Hematopoietic multipotent progenitor cell treated with erythropoietin and hydrocortisone succinate and interleukin-3 and kit ligand, for 4 days (in vitro differentiated cells): Measurements from ENCODE around the gene CSNK1A1L.
"Not testable (repeated sequence)": the region's sequence is repeated elsewhere in the genome, so short reads cannot be mapped to it uniquely, and the experiment has no call there.

ENCODE experiments used
- DNase-seq: peaks from one replicate; pipeline ENCODE4 v3.0.0-alpha.2; 2015

The CSNK1A1L gene

DNA sequence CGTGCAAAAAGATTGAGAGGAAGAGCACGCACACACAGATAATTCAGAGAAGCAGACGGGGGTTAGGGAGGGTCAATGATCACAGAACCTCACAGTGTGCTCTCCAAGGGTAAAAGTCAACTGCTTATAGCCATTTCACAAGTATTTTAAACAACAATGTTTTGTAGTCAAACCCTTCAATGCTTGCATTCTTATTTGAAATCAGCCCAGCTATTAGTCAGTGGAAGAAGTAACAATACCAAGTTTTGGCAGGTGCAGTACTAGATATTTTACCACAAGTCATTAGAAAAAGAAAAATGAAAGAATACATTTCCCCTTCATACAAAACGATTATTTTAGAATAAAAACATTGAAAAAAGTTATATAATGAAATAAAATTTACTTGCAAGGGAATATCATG, 2.6 kb downstream of the CSNK1A1L start:
- DNase-seq, result no peak

GRCh38 chr13:37101201-37101600, 4.3 kb downstream of the CSNK1A1L start:
- no peak for DNase-seq

DNA sequence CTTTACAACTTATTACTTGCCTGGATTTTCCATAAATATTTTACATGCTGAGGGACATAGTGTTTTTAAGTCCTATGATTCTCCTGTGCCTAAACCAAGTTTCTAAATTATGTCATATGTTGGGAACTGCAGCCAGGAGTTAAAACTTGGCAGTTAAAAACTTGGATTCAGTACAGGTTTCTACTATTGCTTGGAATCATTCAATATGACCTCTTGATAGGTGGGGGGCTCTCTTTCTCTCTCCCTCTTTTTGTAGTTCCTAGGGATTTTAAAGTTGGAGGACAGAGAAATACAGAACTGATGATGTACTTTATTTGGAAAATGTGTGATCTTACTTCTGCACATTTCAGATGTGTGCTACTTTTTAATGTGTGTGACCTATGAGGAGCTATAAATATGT, 4.7 kb downstream of the CSNK1A1L start:
- no peak for DNase-seq

GRCh38 chr13:37097076-37097475, 8.4 kb downstream of the CSNK1A1L start:
- DNase-seq, result no peak

- no peak for DNase-seq
Measured at GRCh38 chr13:37094840-37095239, 10.6 kb downstream of the CSNK1A1L start.

GRCh38 chr13:37094099-37094498, 11.4 kb downstream of the CSNK1A1L start:
- no peak for DNase-seq

- no peak for DNase-seq
Measured at GRCh38 chr13:37091835-37092234, 13.6 kb downstream of the CSNK1A1L start.

- no peak for DNase-seq
Measured at GRCh38 chr13:37090912-37091311, 14.6 kb downstream of the CSNK1A1L start.

- DNase-seq, result no peak
Measured at GRCh38 chr13:37089495-37089894, 16.0 kb downstream of the CSNK1A1L start.

DNA sequence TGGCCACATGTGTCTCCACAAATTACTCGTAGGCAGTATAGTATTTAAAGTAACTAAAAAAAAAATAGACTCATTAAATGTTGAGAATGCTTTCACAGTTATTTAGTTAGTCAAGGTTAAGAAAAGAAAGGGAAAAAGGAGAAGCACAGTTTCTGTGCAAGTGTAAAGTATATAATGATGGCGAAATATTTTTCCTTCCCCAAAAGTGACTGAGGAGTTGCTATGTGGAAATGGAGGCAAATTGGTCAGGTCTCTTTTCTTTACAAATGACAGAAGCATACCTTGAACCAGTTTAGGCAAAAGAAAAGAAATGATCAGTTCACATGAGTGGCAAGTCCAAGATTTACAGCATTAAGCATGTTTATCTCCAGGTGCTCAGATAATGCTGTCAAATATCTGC, 18.0 kb downstream of the CSNK1A1L start:
- DNase-seq, result peak; percentile 29

DNA sequence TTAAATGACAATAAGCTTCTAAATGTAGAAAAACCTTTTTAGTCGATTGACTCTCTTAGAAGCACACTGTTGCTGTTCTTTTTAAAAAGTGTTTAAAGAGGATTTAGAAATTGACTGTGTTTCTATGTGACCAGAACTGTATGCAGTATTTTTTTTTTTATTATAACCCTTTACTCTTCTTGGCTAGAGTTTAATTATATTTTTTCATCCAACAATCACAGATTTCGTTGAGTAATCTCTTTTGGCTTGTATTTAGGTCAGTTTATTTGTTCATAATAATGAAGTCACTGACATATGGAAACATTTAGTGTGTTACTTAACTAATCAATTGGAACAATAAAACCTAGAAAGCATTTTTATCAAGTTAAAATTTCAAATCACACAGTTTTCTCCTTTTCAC, 19.9 kb downstream of the CSNK1A1L start:
- no peak for DNase-seq

DNA sequence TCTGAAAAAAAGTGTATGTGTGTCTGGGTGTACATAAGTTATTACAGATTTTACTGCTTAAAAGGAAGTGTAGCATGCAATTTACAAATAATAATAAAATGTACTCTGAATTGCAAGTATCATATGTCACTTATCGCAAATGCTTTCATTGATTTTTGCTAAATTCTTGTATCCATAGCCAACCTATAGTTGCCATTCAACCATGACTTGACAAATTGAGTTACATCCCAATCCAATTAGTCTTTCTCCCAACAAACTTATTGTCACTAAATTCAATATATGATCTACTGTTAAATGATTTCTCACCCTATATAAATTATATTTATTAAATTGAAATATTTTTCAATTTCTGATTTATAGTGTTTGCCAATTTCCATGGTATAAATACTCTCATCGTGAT, 28.6 kb downstream of the CSNK1A1L start:
- DNase-seq, result no peak

DNA sequence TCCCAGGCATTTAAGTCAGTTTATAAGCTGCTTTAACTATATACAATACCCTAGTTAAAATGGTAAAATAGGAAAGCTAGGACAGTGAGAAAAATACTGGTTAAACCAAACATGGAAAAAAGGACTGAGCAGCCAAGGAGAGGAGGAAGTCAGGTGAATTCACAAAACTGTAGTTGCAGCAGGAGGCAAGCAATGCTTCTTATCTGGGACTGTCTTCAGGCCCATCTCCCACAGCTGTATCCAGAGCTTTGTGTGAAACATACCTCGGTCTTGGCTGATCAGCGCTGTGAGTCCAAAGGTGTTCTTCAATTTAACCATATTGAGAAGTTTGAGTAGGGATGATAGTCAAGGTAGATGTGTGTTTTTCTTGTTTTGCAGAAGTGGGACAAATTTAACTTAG, 30.3 kb downstream of the CSNK1A1L start:
- DNase-seq, result no peak

DNA sequence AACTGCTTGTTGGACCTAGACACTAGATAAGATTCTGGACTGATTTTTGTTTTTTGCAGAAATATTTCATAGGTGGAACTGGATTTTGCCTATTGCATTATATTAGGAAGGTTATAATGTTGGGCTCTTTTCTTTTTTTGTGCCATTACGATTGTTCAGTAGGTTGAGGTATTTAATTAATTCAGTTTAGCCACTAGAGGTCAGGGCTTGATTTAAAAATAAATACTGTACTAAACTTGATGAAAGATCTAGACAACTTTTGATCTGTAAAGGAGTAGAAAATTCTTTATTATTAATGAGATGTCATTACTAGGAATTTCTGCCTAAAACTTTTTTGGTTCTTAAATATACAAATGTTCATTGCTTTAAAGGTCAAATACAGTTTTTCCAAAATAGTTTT, 30.8 kb downstream of the CSNK1A1L start:
- peak; percentile 74 for DNase-seq

GRCh38 chr13:37072024-37072423, 33.4 kb downstream of the CSNK1A1L start:
- DNase-seq, result no peak

DNA sequence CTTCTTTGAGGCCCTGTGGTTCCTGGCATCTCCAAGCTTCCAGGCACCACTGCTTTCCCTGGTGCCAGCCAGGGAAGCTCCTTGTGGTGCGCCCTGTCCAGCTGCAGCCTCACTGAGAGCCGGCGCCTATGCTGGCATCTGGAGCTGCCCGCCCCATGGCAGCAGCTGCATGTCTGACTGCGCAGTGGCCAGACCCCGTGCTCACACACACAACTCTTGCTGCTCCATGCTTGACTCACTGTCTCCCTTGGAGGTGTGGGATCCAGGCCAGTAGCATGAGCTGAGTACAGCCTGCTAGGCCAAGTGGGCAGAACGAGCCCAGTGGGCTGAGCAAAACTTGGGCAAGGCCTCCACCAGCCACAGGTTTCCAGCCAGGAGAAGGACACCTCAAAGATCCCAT, 34.5 kb downstream of the CSNK1A1L start:
- DNase-seq, result no peak

DNA sequence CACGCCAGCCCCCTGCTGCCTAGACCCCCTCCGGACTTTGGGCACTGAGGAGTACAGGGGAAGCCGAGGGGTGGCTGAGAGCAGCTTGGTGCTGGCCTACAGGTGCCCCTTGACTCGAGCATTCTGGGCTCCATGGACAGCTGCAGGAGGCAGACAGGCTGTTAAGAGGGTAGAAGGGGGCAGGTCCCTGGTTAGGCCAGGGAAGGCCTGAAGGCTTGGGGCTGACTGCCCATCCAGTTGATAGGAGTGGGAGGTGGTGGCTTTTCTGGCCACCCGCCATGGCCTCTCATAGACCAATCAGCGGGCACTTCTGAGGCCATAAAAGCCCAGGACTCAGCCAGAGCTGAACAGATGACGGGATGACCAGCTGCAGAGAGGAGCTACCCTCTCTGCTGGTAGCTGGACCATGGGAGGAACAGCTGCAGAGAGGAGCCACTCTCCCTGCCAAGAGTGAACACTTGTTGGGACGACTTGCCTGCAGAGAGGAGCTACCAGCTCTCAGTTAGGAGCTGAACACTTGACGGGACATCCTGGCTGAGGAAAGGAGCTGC, 35.2 kb downstream of the CSNK1A1L start:
- DNase-seq, result no peak

DNA sequence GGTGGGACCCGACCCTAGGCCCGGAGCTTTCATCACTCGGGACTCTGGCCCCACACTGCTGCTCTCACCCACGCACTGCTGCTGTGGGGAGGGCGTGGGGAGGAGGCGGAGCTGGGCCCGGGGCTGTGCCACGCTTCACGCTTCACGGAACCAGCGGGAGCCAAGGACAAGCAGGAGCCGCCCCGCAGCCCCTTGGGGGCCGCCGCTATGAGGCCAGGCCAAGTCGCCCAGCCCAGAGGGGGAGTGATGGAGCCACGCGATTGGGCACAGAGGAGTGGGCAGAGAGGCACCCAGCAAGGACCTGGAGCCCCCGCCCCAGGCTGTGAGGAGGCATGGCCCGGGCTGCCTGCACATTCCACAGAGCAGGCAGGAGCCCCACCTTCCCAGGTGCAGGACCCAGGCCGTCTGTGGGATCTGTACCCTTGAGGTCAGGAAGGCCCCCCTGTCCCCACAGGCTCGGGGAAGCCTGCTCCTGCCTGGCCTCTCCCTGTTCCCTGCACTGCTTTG, 35.8 kb downstream of the CSNK1A1L start:
- DNase-seq, result no peak

DNA sequence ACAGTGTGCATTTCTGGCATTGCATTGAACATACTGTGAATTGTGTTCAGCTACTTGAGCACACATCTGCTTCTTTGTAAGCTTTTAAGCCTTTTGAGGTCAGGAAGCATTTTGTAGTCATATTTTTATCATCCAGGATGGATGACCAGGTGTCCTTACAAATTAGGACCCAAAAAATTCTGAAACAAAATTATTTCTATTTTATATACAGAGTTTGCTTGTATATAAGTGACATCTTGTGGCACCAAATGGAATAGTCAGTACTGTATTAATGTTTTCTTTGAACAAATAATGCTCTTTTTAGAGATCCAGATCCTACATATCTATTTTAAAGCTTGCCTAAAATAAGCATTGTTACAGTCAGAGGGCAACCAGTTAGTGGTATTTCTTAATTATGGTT, 36.5 kb downstream of the CSNK1A1L start:
- peak; percentile 54 for DNase-seq

DNA sequence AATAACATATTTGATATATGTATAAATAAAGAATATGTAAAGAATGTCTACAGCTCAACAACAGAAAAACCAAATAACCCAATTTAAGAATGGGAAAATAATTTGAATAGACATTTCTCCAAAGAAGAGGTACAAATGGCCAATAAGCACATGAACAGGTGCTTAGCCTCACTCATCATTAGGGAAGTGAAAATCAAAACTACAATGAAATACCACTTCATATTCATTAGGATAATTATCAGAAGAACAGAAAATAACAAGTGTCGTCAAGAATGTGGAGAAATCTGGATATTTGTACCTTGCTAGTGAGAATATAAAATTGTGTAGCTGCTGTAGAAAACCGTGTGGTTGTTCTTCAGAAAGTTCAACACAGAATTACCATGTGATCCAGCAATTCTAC, 37.6 kb downstream of the CSNK1A1L start:
- no peak for DNase-seq

GRCh38 chr13:37065890-37066526, 39.5 kb downstream of the CSNK1A1L start:
- DNase-seq, result no peak

DNA sequence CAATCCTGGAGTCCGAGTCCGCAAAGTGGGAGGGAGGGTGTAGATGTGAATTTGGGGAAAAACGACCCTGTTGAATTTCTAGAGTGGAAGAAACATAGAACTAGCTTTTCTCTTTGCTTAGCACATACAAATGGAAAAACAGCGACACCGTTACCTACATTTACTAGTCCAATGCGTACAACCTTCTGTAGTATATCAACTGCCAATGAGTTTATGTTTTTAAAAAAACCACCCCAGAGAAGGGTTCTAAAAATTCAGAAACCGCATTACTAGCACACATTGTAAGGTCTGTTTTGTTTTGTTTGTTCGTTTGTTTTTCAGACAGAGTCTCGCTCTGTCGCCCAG, 45.6 kb downstream of the CSNK1A1L start:
- DNase-seq, result no peak

DNA sequence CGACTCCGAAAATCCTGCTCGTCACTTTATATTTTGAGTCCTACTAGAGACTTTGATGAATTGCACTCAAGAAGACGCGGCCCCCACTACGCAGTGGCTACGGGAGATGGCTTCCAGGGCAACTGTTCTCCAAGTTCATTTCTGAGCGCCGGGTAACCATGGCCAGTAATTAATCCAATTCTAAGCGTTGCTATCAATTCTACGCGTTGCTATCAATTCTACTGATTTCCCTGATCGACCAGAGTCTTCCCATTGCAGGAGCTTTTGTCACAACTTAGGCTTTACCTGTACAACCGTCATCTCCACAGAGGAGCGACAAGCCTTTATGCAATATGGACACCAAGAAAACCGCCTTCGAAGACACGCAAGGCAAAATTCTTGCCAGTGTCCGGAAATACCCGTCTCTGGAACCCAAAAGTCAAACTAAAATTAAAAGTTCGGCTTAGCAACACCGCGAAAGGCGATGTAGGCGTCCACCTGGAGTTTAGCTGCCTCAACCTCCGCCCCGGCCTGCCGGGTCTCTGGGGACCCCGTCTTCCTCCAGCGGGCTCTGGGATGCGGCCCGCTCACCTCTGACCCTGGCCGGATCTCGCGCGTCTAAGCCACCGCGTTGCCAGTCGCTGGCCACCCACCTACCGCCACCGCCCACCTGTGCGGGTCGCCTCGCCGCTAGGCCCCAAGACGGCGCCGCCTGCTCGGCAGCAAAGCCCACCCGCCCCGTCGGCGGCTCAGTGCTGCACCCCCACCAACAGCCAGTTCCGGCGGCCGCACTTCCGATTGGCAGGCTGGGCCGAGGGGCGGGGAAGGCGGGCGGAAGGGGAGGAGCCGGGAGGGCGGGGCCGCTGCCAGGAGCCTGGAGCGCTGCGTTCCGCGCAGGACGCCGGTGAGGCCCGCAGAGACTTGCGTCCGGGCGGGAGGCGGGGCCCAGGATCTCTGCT, 46.3 kb downstream of the CSNK1A1L start, which contains the start of gene SUPT20H:
SUPT20H (minus strand) TSS at position 779 of the 938 bp plus-strand sequence. CDS start 8,198 bp downstream, outside the sequence.
- DNase-seq, result peak; percentile 97

DNA sequence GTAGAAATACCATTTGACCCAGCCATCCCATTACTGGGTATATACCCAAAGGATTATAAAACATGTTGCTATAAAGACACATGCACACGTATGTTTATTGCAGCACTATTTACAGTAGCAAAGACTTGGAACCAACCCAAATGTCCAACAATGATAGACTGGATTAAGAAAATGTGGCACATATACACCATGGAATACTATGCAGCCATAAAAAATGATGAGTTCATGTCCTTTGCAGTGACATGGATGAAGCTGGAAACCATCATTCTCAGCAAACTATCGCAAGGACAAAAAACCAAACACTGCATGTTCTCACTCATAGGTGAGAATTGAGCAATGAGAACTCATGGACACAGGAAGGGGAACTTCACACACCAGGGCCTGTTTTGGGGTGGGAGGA, 49.2 kb downstream of the CSNK1A1L start:
- not testable (repeated sequence) for DNase-seq
